T-helper 2 cell (primary cell): ENCODE measurements around the gene MTTP.

ENCODE experiments used
- DNase-seq, 5 experiments: peaks; one replicate each; pipeline versions ENCODE4 v3.0.0 to v3.0.0-alpha.2; 2012 to 2022

MTTP gene

GRCh38 chr4:99642725-99643489 is 68.3 kb downstream of the MTTP start:
- no peak for DNase-seq

GRCh38 chr4:99644453-99644852 is 69.8 kb downstream of the MTTP start:
- DNase-seq, result no peak

DNA sequence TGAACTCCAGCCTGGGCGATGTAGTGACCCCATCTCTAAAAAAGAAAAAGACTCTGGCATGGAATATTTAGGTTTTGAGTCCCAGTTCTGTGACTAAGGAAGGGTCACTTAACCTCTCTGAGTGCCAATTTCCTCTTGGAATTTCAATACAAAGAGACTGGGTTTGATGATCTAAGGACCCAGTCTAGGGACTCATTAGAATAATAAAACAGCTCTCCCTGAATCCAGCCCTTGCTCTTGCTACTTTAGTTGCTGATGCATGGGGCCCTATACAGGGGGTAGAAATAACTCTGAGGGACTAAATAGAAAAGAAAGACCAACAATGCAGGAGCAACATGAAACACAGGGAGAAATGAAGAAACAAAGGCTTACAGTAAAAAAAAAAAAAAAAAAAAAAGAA is 70.4 kb downstream of the MTTP start:
- no peak for DNase-seq

DNA sequence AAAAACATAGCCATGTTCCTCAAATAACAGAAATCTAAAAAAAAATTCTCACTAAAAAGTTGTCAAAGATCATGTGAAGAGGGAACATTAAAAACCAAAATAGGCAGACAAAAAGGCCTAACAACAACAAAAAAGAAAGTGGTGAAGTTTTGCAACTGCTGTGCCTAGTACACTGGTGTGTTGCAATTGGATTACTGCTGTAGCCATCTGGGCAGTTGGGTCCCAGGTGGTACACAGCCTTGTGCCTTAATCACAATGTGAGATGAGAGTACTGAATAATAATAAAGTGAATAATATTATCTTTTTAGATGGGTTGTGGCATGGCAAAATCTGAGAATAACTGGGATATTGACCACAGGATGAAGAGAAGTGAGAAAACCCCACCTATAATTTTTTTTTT is 71.0 kb downstream of the MTTP start:
- DNase-seq, result no peak

DNA sequence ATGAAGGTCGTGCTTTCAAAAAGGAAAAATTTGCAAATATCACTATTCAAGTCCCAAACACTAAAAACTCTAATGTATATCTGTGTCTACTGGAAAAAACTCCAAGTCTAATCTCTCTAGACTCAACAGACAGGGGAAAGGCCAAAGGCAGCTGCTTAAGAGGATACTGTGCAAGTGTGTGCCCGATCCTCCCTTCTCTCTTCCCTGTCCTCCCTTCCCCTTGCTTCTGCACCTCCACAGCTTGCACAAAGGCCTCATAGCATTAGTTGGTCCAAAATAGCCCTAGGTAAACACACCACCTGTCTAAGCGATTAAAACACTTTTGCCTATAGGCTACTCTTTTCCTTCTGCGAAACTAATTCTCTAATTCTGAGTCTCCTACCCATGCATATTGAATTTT is 72.4 kb downstream of the MTTP start:
- DNase-seq, result no peak

- DNase-seq, result no peak
Measured at GRCh38 chr4:99648321-99648720, 73.7 kb downstream of the MTTP start.

- no peak for DNase-seq
Measured at GRCh38 chr4:99649208-99649607, 74.6 kb downstream of the MTTP start.

DNA sequence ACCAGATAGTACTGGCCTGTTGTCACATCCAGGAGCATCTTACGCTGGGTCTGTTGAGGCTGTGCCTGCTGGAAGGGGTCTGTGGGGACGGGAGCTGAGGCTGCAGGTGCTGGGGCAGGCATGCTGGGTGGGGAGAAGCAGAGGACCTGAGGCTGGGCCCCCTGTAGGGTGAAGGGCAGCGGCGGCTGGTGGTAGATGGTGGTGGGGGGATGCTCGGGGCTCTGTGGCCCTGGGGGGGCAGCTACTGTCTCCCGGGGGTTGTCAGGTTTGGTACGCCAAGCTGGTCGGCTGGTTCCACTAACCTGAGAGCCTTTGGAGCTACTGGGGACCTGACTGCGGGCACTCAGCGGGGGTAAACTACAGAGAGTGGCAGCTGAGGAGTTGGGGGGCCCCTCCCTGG is 75.2 kb downstream of the MTTP start:
- DNase-seq, result no peak

- DNase-seq, result no peak
Measured at GRCh38 chr4:99651016-99651769, 76.6 kb downstream of the MTTP start.

DNA sequence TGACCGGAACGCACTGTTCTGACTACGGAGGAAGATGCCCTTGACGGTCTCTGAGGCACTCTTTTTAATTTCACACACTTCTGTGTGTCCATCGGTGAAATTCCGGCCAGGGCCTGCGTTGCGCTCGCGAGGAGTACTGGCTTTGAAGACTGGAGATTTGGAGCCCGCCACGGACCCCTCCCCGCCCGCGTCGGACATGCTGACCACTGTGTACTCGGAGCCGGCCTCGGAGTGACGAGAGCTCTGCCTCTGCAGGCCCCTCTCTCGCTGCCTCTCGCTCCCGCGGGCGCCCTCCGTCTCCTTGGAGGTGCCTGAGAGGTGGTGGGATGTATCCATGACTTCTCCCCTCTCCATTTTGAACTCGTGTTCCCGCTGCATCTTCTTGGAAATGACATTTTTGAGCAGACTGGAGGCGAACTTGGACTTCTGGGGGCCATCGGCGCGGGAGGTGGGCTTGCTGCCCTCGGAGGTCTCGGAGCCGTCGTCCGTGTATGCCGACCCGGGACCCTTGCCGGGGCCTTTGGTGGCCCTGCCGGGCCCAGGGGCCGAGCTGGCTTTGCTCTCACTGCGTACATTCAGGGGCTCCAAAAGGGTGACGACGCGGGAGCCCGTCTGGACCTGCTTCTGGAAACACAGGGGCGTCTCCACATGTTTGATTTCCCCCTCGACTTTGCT is 77.3 kb downstream of the MTTP start:
- no peak for DNase-seq

- DNase-seq, result no peak
Measured at GRCh38 chr4:99652596-99653436, 78.2 kb downstream of the MTTP start.

DNA sequence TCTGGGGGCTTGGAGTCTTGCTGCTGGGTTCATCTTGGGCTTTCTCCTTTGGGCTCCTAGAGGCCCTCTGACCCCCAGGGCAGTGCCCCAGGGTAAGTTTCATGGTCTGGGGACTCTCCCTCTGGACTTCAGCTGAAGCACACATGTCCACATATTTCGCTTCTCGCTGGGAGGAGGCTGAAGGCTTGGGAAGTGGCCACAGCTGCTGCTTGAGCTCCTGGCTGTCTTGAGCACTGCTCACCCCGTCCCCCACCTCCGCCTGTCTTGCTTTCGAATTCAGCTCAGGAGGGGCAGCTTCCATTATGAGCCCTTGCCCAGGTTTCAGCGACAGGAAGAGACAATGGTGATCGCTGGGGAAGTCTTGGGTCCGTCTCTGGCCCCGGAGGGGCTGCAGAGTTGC is 79.3 kb downstream of the MTTP start:
- DNase-seq, result no peak

DNA sequence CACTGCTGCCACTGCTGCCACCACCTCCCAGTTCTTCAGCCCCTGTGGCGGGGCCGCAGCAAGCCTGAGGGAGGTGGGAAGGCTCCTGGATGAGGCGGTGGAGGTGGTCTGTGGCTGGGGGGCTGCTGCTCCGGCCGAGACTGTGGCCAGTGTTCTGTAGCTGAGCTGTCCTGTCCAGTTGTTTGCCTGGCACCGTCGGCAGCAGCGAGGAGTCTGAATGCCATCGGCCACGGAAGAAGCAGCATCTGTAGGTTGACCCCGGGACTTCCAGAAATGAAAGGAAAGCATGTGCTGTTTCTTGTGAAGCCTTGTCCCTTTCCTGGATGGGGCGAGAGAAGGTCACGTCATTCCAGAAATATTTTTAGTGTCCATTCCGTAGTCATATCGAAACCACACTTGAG is 79.7 kb downstream of the MTTP start:
- no peak for DNase-seq

DNA sequence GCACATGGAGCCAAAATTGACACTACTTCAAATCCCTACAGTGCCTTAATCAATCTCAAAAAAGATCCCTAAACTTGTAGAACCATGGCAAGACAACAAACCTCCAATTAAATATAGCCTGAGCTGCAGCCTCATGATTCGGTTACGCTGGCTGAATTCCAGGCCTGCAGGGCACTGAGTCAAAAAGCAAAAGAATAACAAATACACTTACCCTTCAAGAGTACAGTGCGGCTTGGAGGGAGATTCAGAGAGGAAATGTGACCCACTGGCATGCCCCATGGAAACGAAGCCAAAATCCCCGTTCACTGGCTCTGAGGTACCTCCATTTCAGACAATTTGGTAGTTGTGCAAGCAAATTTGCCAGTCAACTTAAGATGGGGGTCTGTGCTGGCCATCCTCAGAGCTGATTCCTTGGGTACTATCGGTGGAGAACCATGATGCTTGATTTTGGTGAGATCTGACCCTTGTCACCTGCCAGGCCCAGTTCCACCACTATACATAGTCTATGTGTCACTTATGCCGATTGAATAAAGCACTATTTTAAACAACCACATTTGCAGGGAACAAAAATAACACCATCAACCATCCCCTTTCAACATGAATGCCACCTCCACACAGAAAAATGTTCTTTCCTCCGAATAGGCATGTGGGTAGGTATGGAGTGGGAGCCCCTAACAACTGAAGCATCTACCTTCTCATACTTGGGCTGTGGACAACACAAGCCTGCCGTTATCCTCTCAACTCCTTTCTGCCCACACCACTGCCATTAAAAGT is 80.9 kb downstream of the MTTP start:
- no peak for DNase-seq

DNA sequence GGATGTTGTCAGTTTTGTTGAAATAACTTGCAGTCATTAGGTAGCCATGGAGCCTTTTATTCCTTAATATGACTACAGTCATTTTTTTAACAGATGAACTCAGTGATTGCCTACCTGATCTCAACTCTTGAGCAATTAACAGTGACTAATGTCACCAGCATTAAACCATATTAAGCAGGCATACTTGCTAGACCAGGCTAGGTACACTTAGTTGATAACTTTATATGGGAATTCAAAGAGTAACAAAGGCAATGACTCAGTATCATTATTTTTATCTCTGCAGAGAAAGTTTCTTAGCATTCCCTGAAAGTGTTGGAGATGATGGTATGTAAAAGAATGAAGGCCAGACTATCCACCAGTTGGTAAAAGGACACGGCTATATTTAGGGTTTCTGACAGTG is 83.2 kb downstream of the MTTP start, which contains the start of gene C4orf54:
Gene C4orf54, minus strand, starts transcription at position 31 of the 400 bp plus-strand sequence. CDS start 3,180 bp downstream, outside the sequence.
- DNase-seq, result no peak

DNA sequence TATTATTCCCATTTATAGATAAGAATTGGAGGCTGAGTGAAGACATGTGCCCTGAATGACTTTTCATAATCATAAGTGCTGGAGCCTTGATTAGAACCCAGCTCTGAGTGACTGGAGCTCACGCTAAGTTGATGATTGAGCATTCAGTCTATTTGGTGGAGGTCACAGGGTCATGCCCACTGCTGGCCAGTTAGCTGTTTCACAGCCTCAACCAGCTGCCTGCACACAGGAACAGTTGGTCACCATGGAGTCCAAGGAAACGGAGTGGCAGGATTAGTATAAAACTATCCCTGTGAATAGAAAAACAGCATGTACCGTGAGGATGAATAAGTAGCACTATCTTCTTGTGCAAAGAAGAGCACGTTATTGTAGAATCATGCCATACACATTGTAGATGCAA is 84.0 kb downstream of the MTTP start:
- no peak for DNase-seq

GRCh38 chr4:99661907-99662306 is 87.3 kb downstream of the MTTP start:
- no peak for DNase-seq

DNA sequence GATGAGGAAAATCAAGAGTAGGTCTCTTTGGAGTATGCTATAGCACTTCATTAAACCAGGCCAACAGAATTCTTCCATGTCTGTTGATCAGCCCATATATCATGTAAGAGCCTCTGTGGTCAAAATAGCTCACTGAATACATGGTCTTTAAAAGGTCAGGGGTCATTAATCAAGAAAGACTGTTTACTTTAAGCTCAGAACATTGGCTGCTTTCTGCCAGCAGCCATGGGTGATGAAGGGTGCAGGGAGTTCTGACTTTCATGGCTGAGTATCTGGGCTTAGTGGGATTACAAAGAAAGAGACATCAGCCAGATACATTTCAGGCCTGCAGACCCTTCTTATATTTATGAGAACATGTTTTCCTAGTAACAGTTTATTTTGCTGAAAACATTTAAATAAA is 90.1 kb downstream of the MTTP start:
- DNase-seq, result no peak

DNA sequence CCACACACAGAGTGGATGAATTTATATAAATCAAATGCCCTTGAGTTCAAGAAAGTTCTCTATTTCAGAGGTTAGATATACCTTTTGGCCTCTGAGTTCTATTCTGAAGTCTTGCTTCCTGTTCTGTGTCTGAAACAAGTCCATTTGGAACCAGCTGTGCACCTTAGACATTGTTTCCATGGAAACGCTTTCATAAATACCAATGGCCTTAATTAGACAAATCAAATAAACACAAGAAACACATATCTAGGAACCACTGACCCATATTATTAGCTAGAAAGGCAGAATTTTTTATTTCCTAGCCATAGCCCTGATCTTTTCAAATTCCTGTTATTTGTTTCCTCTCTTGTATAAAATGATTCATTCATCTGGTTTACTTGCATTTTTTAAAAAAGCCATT is 91.4 kb downstream of the MTTP start:
- no peak for DNase-seq

- DNase-seq, result no peak
Measured at GRCh38 chr4:99668472-99668871, 93.8 kb downstream of the MTTP start.

GRCh38 chr4:99669084-99669483 is 94.5 kb downstream of the MTTP start:
- no peak for DNase-seq
